ENCODE measurements around the gene SPOCD1. TPM values are rescaled to one million over a fixed set of nuclear protein-coding genes. Genes with fewer than 3 reads are reported as not detected.

The SPOCD1 gene
- polyA plus RNA-seq, 4 donors, result 0.22 to 0.34 (median 0.26) TPM

DNA sequence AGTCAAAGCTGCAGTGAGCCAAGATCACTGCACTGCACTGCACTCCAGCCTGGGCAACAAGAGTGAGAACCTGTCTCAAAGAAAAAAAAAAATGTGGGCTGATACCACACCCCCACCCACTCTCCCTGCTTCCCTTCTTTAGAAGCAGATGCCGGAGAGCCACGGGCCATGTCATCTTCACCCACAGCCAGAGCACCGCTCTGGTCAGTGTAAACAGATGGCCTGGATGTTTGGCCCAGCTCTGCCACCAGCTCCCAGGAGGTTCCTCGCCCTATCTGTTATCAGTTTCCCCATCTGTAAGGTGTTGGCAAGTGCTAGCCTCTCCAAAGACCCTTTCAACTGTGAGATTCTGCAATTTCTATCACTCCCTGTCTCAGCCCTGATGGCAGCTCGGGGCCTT is 39.8 kb downstream of the SPOCD1 start:
- DNase-seq (ENCODE audit: low read depth in 4 of 4, low spot score in 3 of 4), result no peak

DNA sequence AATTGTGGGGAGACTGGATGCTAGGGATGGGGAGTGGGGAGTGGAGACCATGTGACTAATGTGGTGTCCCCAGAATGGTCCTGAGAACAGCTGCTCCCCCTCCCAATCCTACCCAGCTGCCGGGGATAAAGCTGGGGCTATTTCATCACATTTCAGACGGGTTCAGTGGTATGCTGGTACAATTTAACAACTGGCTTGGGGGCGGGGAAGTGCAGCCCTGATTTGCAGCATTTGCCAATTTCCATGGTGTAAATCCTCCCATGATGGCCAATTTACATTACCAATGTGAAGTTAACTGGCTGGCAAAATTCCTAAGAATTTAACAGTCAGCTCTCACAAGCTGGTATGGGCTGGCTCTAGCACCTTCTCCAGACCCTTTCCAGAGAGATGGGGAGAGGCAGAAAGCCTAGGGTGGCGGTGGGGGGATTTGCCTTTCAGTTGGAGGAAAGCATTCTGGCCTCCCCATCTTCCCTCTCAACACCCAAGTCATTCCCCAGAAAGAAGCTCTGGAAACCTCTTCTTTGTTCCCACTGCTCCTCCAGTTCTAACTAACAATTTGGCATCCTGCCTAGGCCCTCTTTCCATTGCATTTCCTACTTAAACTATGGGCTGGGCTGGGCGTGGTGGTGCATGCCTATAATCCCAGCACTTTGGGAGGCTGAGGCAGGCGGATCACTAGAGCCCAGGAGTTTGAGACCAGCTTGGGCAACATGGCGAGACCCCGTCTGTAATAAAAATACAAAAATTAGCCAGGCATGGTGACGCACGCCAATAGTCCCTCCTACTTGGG is 40.4 kb downstream of the SPOCD1 start:
- DNase-seq (ENCODE audit: low read depth in 4 of 4, low spot score in 3 of 4), result no peak

DNA sequence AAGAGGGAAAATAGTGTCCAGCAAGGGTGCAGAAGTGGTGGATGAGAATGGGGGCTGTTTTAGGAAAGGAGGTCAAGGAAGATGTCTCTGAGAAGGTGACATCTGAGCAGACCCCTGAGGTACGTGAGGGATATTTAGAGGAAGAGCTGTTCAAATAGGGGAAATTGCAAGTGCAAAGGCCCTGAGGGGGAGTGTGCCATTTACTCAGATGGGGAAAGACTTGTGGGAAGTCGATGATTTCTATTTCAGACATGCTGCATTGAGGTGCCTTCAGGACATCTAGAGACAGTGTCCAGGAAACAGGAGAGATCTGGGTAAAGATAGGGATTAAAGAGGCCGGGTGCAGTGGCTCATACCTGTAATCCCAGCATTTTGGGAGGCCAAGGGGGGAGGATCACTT is 41.3 kb downstream of the SPOCD1 start:
- DNase-seq (ENCODE audit: low read depth in 4 of 4, low spot score in 3 of 4), result no peak

GRCh38 chr1:31773861-31774260 is 42.0 kb downstream of the SPOCD1 start:
- DNase-seq (ENCODE audit: low read depth in 4 of 4, low spot score in 3 of 4), result no peak

GRCh38 chr1:31772669-31773248 is 43.1 kb downstream of the SPOCD1 start:
- DNase-seq (ENCODE audit: low read depth in 4 of 4, low spot score in 3 of 4), result no peak

DNA sequence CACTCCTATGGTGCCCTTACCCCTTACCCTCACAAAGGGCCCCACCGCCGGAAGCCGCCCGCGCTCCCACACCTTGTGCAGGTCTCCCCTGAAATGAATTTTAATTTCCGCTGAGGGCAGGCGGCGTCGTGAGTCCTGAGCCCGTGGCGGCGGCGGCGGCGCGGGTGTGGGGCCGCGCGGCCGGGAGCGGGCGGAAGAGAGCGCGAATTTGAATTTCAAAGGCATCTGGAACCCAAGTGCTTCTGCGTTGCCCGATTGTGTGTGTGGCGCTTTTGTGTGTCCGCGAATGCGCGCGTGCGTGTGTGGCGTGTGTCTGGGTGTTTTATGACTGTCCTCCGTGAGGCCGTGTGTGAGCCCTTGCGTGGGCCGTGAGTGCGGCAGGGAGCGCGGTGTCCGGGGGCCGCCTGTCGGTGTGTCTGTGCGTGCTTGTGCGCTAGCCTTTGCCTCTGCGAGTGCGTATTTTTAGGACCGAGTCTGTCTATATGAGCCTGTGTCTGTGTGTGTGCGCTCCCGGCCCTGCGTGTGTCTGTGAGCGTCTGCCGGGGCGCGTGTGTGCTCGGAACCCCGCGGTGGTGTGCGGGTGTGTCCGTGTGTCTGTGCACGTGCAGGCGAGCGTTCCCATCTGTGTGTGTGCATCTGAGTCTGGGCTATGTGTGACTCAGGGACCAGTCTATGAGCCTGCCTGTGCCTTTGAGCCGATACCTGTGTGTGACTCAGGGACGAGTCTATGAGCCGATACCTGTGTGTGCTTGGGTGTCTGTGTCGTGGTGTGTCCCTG is 43.7 kb downstream of the SPOCD1 start:
- no peak for DNase-seq (ENCODE audit: low read depth in 4 of 4, low spot score in 3 of 4)

GRCh38 chr1:31769720-31770390 is 46.0 kb downstream of the SPOCD1 start:
- DNase-seq (ENCODE audit: low read depth in 4 of 4, low spot score in 3 of 4), result no peak

GRCh38 chr1:31768939-31769704 is 46.7 kb downstream of the SPOCD1 start:
- no peak for DNase-seq (ENCODE audit: low read depth in 4 of 4, low spot score in 3 of 4)

DNA sequence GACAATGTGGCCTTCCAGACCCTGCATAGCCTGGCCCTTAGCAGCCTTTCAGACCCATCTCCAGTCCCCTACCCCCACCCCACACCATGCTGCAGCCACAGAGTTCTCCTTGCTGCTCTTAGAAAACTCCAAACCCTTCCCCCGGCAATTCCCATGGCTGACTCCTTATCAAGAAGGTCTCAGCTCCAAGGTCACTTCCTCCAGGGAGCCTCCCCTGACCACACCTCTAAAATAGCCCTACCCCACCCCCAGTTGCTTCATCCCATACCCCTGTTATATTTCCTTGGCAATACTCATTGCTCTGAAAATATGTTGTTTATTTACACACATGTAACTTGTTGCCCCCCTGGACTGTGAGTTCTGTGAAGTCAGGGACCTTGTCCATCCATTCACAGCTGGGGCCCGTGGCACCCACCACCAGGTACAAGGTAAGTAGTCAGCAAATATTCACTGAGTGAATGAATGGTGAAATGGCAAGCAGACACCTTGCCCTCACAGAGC is 47.4 kb downstream of the SPOCD1 start:
- no peak for DNase-seq (ENCODE audit: low read depth in 4 of 4, low spot score in 3 of 4)

DNA sequence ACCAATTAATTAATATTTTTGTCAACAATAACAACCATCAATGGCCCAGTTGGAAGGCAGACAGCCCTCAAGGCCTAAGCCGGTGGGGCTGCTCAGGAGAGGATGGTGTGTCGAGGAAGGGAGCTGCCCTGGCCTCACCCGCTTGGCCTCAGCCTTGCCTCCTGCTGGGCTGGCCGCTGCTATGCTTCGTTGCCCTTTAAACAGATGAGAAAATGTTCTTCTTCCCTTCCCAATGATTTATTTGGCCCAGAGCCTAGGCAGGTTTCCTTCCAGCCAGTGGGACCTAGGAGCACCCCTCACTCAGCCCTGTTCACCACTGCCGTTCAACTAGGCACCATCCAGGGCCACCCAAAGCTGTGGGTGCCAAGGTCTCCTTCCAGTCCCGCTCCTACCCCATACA is 48.6 kb downstream of the SPOCD1 start:
- no peak for DNase-seq (ENCODE audit: low read depth in 4 of 4, low spot score in 3 of 4)

DNA sequence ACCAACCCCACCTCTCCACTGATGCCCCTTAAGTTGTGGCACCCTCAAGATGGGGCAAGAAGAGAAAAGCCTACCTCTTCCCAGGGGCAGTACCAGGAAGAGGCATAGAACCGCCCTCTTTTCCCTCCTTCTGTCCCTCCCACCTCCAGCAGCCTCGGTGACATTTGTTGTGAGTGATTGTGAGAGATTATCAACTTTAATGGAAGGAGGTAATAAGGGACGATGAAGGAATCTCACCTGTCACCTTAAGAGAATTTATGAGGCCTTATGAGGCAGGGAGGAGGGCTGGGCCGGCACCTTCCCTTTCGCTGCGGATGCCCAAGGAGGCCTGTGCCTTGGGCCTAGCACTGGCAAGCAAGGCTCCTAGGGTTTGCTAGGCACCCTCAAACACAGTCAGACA is 50.3 kb downstream of the SPOCD1 start:
- no peak for DNase-seq (ENCODE audit: low read depth in 4 of 4, low spot score in 3 of 4)

DNA sequence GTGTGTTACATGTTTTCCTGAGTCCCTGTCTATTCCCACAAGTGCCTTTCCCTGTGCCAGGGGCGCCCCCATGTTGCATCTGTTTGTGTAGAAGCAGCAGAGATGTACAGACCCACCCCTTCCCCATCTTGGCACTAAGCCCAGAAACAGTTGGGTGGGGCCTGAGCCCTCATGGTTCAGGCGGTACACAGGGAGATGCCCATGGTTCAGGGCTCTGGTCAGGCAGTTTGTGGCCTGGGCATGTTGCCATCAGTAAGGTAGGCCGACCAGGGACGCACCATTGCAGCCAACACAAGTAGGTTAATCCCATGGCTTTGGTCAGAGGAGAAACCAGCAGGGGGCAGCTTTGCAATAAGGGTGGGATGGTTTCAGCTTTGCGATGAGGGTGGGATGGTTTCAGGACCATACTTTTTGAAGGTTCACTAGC is 50.8 kb downstream of the SPOCD1 start:
- DNase-seq (ENCODE audit: low read depth in 4 of 4, low spot score in 3 of 4), result no peak

DNA sequence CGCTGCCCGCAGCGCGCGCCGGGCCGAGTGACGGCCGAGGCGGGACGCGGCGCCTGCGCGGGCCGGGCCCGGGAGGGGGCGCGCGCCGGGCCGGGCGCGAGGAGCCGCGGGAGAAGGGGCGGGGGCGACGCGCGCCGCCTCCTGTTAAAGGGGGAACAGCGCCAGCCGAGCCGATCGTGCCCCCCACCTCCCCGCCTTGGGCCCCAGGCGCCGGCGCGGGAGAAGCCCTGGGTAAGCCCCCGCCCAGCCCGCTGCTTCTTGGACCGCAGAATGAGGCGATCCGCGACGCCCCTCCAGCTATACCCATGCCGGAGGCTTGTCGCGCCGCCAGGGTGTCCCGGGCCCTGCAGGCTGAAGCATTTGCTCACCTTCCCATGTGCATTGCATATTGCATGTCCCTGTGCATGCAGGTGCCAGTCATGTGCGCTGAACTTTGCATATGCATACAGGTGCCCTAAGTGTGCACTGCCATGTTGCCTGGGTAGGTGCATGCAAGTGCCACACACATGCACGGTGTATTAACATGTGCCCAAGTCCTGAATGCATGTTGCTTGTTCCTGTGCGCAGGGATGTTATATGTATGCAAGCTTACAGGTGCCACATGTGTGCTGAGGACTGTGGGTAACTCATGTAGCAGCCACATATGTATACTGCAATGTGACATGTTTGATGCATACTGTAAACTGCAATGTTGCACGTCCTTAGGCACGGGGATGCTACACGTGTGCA is 51.3 kb downstream of the SPOCD1 start, which contains the start of gene ADGRB2:
TSS of gene ADGRB2 (minus strand) at position 29 of the 729 bp plus-strand sequence. CDS start 7,119 bp downstream, outside the sequence.
- no peak for DNase-seq (ENCODE audit: low read depth in 4 of 4, low spot score in 3 of 4)

DNA sequence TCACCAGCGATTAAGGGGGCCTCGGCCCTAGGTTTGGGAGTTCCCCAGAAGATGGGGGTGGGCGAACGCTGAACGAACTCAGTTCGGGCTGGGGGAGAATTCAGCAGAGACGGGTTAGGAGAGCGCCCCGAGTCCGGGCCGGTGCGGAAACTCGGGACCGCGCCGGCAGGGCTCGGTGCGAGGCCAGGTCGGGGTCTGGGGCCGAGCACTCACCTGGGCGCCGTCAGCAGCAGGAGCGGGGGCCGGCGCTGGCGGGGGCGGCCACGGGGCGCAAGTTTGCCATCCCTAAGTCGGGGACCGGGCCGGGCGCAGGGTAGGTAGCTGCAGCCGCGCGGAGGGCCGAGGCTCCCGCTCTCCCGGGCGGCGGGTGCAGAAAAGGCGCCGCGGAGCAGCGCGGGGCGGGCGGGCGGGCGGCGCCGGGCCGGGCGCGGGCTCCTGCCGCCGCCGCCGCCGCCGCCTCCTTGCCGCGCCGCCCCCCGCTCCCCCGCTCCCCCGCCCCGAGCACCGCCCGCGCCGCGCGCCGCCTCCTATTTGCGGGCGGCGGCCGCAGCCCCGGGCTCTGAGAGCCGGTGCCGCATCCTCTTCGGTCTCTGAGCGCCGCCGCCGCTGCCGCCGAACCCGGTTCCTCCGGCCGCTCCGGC is 52.0 kb downstream of the SPOCD1 start:
- DNase-seq (ENCODE audit: low read depth in 4 of 4, low spot score in 3 of 4), result no peak

DNA sequence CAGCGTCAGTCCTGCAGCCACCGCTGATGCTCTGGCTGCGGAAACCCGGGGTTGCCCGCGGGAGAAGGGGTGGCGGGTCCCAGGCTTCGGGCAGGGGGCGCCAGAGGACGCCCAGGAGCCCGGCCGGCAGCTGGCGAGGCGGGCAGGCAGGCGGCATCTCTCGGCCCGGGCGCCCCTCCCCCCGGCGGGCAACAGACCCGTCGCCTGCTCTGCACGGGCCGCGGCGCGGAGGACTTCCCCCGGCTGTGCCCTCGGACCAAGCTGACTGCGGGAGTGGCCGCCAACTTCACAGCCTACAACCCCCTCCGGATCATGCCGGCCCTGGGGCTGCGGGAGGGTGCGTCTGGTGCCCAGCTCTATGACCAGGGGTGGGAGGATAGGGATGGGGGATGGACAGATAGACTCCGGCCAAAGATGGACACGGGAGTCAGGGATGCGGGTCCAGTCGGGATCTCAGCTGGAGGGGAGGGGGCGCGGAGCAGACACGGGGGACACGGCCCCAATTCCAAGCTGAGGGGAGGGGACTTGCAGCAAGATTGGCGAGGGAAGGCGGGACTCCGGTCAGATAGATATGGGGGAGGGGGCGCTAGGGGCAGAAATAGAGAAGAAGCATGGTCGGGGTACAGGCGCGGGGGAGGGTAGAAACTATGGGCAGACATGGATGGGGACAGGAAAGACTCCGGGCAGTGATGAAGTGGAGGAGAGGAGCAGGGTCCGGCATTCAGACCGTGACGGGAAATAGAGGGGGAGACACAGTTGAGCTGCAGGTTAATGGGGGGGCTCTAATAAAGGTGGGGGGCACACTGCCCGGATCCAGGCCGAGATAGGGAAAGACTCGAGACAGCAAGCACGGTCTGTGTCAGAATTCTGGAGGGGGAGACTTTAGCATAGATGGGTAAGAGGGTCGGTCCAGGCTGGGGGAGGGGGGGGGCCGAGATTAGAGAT is 52.8 kb downstream of the SPOCD1 start:
- DNase-seq (ENCODE audit: low read depth in 4 of 4, low spot score in 3 of 4), result peak in 2 of 4 donors; percentile 55 to 59

GRCh38 chr1:31762323-31762722 is 53.5 kb downstream of the SPOCD1 start:
- no peak for DNase-seq (ENCODE audit: low read depth in 4 of 4, low spot score in 3 of 4)

- no peak for DNase-seq (ENCODE audit: low read depth in 4 of 4, low spot score in 3 of 4)
Measured at GRCh38 chr1:31761883-31762282, 53.9 kb downstream of the SPOCD1 start.

Measured in right renal pelvis (tissue), 4 donors.